Measurements from ENCODE around the gene SFI1. TPM values are rescaled to one million over a fixed set of nuclear protein-coding genes. Genes with fewer than 3 reads are reported as not detected.

The SFI1 gene
- total and polyA plus RNA-seq, 2 experiments from 2014 or later, result 9.0 to 17.5 TPM

DNA sequence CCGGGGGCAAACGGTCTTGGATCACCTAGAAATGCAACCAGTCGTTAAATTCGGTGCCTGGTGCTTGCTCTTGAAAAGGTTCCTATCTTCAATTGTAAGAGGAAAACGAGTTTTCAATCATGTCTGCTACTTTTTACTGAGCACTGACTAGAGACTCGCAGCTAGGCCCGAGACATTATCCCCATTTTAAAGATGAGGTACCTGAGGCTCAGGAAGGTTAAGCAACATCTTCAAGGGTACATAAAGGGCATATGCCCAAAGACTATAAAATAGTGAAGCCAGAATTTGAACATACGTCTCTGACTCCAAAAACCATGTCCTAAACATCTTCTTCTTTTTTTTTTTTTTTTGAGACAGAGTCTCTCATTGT is 166.3 kb downstream of the SFI1 start:
- H4K20me1 ChIP-seq (ENCODE audit: insufficient read depth), result no peaks in the 10 kb centered on the region
- no peaks in the 10 kb centered on the region for H3K9me2 ChIP-seq (ENCODE audit: insufficient read depth)
- H3K79me2 ChIP-seq (ENCODE audit: insufficient read depth), result peaks cover 39% of the 10 kb centered on the region
- peaks cover 17% of the 10 kb centered on the region for H3K4me1 ChIP-seq (ENCODE audit: insufficient read depth)
- H3F3A ChIP-seq (ENCODE audit: insufficient read depth), result no peaks in the 10 kb centered on the region
- H3K27ac ChIP-seq, result peak overlapping the region; percentile 97
- H3K36me3 ChIP-seq (ENCODE audit: low read depth), result no peaks in the 10 kb centered on the region
- no peak for DNase-seq
- H3K4me2 ChIP-seq (ENCODE audit: unreplicated experiment), result peak overlapping the region; percentile 91
- H3K27me3 ChIP-seq (replicated peaks; ENCODE audit: insufficient read depth), result no peaks in the 10 kb centered on the region
- H3K4me3 ChIP-seq, result peak overlapping the region; percentile 86
- no peaks in the 10 kb centered on the region for H3K9me3 ChIP-seq (ENCODE audit: low read depth)
- peak overlapping the region; percentile 91 for H2AFZ ChIP-seq
- H3K9ac ChIP-seq, result peak overlapping the region; percentile 95
- in situ Hi-C loops (cut with MboI), result loop anchor here (10.0 kb wide), 1 partner anchor 302 kb away; no protein-coding TSS in a partner anchor
- WGBS, 2 experiments (ENCODE audit: low coverage in 1 of 2, low lambda C conversion rate in 2 of 2, missing lambda C conversion rate in 2 of 2), result 82 to 87% methylated on average over 8 of the region's 8 CpGs
- TF ChIP-seq EZH2 (IDR thresholded peaks at IDR 0.05; ENCODE audit: insufficient read depth, poor library complexity, severe bottlenecking), result no peak
- no peak for TF ChIP-seq EZH2phosphoT487 (IDR thresholded peaks at IDR 0.05; ENCODE audit: insufficient read depth, low read depth)

Small RNAs within 50 kb of the gene (microRNA-seq; reads per million reads assigned to microRNA genes)
- not detected for gene MIR7109 (ENCODE audit: borderline number of aligned reads)

Small RNAs within 50 kb of the gene (small RNA-seq; reads per million reads assigned to genes)
- gene AL096701.2 (ENCODE audit: low read depth, low replicate concordance) (not detected), gene RNU6-28P (ENCODE audit: low read depth, low replicate concordance) (not detected)

Other genes starting within 250 kb of the SFI1 start
- gene PIK3IP1, start 204.0 kb upstream of the SFI1 start, total RNA-seq (2014; rRNA removed; shearing (Covaris generic)), result 8.3 and 16.1 TPM in 2 replicates
- 10.0 and 11.1 TPM in 2 replicates for gene PIK3IP1, start 204.0 kb upstream of the SFI1 start, polyA plus RNA-seq (2016; fragmentation: Nextera tagmentation; extraction: Ambion mirVana)
- gene PATZ1, start 150.2 kb upstream of the SFI1 start, total RNA-seq (2014; rRNA removed; shearing (Covaris generic)), result 9.4 and 9.6 TPM in 2 replicates
- gene PATZ1, start 150.2 kb upstream of the SFI1 start, polyA plus RNA-seq (2016; fragmentation: Nextera tagmentation; extraction: Ambion mirVana), result 1.3 and 1.6 TPM in 2 replicates
- gene DRG1, start 96.9 kb upstream of the SFI1 start, total RNA-seq (2014; rRNA removed; shearing (Covaris generic)), result 65.0 and 73.0 TPM in 2 replicates
- gene DRG1, start 96.9 kb upstream of the SFI1 start, polyA plus RNA-seq (2016; fragmentation: Nextera tagmentation; extraction: Ambion mirVana), result 79.7 and 81.4 TPM in 2 replicates
- 6.2 and 13.5 TPM in 2 replicates for gene EIF4ENIF1, start 6.7 kb upstream of the SFI1 start, total RNA-seq (2014; rRNA removed; shearing (Covaris generic))
- gene EIF4ENIF1, start 6.7 kb upstream of the SFI1 start, polyA plus RNA-seq (2016; fragmentation: Nextera tagmentation; extraction: Ambion mirVana), result 13.9 and 18.2 TPM in 2 replicates
- 34.2 and 51.7 TPM in 2 replicates for gene PISD, start 165.7 kb downstream of the SFI1 start, total RNA-seq (2014; rRNA removed; shearing (Covaris generic))
- 32.7 and 33.3 TPM in 2 replicates for gene PISD, start 165.7 kb downstream of the SFI1 start, polyA plus RNA-seq (2016; fragmentation: Nextera tagmentation; extraction: Ambion mirVana)